Kidney capillary endothelial cell (primary cell): ENCODE measurements around the gene BCL11B.

ENCODE experiments used
- DNase-seq: peaks from one replicate; pipeline ENCODE4 v3.0.0-alpha.2; 2018; ENCODE audit warnings: low spot score

BCL11B gene

DNA sequence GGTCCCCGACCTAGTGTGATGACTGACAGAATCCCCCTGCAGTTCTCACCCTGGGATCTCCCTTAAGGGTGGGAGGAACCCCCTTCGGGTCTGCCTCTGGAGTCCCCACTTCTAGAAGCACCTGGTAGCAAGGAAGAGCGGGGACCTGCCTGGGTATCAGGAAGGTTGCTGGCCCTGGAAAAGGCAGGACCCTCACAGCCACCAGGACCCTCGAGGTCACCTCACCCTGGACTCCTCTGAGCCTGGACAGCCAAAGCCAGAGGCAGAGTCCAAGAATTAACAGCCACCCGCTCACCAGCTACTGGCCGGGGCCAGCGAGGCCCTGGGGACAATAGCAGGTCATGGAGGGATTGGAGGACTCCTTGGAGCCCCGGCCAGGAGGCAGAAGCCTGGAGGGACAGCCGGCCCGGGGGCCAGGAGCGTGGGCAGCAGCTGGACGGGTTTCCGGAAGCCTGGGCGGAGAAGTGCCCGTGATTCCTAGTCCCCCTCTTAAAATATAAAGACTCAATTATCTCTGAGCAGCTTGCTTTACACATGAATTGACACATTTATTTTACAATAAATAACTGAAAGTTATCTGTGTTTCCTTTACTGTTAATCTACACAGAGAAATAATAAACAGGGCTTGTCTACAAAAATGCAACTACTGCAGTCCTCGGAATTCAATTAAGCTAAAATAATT, 17.5 kb downstream of the BCL11B start:
- no peak for DNase-seq

DNA sequence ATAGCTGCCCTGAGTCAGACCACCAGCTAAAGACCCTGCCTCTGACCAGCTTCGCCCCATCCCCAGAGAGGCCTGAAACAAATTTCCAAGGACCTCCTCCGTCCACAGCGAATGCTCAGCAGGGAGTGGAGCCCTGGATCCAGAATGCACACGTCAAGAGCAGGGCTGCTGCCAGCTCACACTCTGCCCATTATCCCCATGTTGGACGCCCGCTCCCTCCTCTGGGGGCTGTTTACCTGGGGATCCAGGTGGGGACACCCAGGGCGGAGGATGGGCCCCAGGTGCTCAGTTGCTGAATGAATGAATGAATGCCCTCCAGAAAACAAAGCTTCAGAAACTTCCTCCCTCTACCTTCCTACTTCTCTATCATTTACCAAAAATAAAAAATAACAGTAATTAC, 18.1 kb downstream of the BCL11B start:
- DNase-seq = no peak

DNA sequence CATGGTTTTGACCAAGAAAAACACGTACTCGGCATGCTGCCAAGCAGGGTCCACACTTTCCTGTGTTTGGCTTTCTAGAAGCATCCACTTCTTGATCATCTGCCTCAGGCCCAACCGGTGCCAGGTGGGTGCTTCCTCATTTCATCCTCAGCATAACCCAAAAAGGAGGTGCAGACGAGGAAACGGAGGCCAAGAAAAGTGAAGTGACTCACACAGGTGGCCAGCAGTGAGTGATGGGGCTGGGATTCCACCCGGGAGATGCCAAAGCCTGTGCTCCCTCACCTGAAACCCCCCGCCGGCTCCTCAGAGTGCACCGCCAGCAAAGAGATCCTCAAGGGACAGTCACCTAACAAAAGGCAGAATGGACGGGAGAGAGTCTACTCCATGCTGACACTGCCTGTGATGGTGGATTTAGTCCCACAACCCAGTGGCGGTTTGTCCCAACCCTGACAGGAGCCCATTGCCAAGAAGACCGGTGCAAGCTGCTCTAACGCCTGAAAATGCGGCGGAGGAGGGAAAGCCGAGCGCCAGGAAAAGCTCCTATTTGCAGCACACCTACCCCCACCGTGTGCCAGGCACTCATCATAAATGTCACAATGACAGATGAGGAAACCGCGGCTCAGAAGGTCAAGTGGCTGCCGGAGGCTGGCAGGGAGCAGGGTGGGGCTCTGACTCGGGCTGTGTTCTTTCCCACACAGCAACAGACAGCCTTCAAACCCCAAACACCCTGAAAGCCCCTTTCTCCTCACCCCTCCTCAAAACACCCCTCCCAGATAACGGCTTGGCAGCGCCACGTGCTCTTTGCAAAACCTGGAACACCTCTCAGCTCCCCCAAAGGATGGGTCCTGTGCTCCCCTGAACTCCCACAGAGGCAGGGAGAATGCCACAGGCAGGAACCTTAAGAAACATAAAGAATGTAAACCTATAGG, 18.8 kb downstream of the BCL11B start:
- no peak for DNase-seq

DNA sequence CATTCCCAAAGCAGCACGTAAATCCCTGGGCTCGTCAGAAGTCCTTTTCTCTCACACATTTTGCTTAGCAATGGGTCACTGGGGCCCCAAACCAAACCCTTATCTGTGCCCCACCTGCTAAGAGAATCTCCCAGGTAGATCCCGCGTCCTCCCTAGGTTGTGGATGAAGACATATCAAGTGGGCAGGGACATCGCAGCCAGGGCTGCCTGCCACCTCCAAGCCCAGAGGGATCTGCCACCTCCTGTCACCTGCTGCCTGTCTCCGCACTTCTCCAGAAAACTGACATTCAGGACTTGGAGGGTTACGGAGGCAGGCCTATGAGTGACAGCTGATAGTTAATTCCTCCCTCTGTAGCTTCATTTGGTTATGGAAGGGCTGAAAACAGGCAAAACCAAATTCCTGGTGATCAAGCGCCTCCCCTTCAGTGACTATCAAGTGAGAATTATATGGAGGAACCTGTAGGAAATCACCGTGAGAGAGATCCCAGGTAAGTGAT, 19.5 kb downstream of the BCL11B start:
- DNase-seq = no peak

DNA sequence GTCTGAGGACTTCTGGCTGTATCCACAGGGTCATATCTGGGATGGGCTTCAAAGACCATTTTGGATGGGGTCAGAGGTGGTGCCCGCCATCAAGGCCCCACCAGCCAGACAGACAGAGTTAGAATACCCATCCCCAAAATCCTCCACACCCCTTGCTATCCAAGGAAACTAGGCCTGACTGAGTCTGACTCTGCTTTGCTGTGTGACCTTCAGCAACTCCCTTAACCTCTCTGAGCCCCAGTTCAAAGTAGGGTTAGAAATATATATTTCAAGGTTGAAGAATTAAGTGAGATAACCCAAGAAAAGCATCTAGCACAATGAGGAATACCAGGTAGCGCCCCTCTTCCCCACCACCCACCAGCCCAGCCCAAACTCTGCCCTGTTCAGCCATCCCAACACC, 20.3 kb downstream of the BCL11B start:
- no peak for DNase-seq

DNA sequence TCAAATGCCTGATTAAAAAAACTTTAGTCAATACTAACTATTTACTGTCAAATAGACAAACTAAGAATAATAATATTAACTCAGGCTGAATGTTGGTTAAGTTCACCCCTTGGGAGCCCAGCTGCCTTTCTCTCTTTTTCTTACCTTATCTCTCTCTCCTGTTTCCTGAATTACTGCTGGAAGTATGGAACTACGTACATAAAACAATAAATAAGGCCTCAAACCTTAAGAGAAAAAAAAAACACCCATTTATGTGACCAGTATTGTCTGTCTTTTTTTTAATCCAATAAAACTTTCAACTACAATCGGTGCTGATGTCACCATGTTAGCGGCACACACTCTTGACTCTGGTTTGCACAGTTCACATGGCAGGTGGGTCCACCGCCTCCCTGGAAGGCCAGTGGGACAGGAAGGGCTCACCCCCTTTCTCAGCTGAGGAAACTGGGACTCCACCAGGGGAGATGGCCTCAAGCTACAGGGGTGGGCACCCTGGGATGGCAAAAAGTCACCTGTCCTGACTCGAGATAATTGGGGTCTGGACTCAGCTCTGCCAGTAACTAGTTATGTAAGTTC, 21.3 kb downstream of the BCL11B start:
- DNase-seq = no peak

DNA sequence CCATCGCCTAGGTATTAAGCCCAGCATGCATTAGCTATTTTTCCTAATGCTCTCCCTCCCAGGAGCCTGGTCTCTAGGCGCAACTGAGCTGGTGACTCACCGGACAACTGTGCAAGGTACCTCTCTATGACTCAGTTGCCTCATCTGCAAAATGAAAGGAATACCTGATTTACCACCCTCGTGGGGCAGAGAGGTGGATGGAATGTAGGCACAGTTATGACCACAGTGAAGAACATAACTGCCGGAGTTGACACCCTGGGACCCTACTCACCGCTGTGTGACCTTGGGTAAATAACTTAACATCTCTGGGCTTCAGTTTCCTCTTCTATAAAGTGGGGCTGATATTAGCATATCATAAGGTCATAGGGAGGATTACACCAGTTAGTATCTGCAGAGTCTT, 22.6 kb downstream of the BCL11B start:
- no peak for DNase-seq

DNA sequence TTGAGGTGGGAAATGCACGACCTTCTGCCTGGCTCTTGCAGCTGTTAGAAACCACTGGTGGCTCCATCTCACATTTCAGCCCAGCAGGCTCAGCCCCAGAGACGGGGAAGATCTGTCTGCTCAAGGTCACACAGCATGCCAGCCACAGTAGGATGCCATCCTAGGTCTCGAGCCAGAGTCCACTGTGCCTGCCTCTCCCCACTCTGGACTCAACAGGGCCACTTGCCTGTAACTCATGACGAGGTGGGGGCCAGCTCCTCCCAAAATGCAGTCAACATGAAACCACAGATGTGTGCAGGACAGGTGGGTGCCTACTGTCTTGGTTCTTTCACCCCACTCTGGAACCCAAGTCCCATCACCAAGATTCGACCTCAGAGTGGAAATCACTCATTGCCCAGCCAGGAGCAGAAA, 23.2 kb downstream of the BCL11B start:
- DNase-seq = no peak

DNA sequence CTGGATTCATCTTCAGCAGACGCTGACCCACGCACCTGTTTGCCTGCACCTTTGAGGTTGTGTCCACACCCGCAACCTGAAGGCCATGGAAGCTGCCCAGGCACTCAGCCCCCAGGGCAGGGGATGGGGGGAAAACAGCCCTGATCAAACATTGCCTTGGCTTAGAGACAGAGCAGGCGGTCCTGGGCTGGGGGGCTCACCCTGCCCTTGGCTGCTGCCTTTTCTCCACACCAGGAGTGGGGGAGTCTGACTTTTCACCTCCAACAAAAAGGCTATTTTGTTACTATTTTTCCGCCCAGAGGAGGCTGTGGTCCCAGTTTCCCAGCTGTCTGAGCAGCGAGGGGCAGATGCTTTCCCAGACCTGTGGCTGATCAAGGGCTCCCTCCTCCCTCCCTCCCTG, 24.2 kb downstream of the BCL11B start:
- no peak for DNase-seq

DNA sequence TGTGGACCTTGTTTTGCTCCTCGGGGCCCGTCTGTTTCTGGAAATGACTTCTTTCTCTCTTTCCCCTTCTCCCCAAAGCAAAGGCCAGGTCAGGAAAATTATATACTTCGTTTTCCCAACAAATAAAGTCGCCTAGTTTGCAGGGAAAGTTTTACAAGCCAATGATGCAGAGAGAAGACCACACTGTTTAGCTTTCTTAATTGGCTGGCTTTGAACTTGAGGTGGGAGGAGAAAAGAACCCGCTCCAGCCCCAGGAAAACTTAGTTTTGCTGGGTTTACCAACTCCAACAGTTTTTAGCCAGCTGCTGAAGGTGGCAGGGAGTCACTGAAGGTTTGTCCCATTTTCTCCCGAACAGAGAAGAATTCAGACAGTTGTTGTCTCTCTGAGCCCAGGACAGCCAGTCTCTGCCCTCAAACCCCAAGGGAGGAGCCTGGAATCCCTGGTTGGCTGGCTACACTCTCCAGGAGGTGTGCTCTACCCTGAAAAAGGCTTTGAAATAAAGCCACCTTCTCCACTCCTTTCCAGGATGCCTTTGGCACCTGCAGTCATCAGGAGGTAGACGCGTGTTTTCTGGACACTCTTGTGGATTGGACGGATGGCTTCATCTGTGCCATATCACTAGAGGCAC, 24.8 kb downstream of the BCL11B start:
- no peak for DNase-seq

DNA sequence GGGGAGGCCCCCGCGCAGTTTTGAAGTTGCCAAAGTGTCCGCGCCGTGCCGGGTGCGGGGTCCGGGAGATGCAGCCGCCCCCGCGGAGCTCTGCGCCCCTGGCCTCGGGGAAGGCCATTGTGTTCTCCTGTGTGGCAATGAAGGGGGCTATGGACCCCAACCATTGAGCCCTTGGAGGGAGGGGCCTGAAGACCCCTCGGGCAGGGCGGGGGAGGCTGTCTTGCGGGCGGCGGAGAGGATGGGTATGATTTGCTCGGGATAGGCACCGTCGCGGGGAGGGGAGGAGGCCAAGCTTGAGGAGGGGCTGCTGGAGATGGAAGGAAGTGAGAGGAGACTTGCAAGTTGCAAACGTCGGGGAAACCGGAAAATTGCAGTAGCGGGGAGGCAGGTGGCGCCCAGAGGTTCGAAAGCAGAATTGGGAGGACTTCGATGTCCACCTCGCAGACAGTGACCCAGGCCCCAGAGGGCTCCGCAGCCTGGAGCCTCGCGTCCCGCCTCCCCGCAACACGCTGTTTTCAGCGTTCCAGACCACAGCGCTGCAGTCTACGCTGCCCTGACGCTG, 25.4 kb downstream of the BCL11B start:
- DNase-seq = no peak

DNA sequence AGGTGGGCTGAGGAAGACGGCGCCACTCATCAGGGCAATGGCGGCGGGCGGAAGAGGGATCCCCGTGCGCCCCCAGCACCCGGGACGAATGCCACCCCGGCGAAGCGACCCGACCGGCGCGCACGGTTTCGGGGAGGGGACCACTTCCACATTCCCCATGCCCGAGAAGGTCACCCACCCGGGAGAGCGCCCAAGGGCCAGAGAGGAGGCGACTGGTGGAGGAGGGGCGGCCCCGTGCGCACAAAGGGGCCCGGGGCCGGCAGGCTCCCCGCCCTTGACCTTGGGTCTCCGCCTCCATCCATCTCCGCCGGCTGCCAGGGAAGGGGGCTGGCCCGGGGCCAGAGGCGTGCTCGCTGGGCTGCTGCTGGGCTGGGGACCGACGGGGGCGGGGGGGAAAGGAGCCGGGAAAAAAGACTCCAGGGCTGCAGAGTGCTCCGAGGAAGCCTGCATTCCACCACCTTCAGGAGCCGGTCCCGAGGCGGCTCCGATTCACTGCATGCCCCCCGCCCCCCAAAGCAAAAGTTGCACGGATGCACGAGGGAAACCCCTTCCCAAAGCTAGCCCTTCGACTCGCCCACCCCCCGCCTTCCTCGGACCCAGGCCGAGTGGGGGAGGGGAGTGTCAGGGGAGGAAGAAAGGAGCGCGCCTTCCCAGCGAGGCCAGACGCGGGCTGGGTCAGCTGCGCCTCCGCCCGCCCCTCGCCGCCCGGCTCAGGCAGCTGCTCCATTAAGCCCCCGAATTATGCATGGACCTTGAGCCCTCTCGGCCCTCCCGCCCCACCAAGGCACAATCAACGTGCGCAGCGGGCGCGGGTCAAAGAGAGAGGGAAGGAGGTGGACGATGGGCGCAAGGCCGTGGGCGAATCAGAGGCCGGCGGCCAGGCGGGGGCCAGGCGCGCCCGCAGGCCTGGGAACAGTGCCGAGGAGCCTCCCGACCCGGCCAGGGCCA, 26.2 kb downstream of the BCL11B start:
- DNase-seq = no peak

DNA sequence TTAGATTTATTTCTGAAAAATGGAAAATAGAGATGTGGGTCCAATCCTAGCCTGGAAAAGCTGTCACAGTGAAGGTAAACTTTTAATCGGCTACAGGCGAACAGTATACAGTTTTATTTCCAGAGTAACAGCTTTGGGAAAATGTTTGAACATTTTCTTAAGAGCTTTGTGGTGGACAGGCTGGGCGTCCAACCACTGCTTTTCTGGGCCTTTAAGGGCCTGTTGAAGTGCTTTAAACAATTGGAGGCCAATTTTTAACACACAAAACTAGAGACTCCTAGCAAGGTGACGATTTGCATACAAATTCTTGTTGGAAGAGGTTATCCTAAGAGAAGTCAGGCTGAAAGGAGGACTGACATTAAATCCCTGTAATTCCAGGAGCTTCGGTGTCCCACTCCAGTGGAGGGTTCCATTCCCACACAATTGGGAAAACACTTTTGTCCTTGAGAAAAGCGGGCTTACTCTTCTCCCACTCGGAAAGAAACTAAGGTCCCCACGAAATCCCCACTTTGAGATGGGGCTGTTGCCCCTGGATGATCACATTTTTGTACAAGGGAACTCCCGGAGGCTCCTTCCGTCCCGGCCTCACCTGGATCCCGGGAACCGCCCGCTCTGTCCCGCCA, 26.9 kb downstream of the BCL11B start:
- DNase-seq = no peak

DNA sequence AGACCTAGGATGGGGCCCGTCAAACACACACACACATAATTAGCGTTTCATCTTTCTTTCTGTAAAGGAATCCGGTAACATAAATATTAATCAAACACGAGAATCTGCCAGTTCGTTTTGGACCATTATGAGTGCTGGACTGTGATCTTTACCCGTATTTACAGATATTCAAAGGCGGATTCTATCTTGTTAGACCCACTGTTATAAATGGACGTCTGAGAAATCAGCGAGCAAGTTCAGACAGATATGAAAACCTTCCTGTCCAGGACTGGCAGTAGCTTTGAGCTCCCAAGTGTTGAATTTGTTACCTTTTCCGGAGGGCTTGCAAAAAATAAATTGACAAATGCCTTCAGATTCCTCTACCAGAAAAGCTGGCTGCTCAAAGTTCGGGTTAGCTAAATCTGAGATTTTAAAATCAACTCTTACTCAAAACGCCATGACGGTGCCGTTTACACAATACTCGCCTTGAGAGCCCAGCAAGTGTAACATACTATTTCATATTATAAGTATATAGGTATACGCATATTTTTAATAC, 27.6 kb downstream of the BCL11B start:
- no peak for DNase-seq

DNA sequence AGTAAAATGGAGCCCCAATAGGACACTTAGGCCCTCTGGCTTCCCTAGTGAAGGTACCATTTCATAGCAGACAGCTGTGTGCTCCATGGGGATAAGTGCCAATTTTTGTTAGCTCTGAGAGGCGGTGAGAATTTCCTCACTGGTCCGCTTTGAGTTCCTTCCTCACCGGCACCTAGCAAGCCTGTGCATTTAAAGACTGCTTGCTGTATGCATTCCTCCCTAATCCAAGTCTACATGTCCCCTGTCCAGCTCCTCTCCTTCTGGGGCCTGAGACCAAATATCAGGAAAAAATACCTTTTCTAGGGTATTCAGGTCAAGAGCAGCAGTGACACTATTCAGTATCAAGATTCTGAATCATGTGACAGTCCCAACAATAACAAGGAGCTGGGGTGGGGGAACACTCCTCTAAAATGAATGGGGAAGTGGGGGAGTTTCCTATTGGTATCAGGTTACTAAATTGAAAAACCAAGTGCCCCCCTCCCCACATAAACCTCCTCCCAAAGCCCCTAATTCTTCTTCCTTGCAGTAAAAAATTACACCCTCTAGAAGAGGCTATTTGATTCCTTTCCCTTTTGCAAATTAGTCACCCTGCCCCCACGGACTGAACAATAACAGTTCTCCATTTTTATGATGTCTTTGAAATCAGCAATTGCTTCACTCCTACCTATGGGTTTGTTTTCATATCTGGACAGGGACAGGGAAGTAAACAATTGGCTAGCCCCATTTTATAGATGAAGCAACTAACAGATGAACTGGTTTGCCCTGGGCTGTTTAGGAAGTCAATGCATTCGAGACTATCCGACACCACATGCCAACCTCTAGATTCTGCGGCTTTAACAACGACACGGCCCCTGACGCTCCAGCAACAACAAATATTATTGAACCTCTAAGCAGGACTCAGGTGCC, 28.9 kb downstream of the BCL11B start:
- DNase-seq = no peak

DNA sequence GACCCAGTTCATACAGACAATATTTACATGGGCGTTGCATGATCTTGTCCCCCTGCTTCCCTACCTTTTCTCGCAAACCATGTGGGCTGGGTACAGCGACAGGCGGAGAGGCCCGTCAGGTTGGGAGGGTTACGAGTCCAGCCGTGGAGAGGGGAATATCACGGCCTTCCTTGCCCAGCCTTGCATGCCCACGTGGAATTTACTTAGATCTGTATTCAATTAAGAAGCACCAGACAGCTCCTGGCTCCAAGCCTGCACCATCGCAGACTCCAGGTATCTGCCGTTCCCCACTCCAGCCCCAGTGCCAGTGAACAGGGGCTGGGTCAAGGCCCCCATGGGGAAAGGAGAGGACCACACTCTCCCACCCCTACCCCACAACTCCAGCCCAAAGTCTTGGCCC, 29.8 kb downstream of the BCL11B start:
- DNase-seq = no peak

DNA sequence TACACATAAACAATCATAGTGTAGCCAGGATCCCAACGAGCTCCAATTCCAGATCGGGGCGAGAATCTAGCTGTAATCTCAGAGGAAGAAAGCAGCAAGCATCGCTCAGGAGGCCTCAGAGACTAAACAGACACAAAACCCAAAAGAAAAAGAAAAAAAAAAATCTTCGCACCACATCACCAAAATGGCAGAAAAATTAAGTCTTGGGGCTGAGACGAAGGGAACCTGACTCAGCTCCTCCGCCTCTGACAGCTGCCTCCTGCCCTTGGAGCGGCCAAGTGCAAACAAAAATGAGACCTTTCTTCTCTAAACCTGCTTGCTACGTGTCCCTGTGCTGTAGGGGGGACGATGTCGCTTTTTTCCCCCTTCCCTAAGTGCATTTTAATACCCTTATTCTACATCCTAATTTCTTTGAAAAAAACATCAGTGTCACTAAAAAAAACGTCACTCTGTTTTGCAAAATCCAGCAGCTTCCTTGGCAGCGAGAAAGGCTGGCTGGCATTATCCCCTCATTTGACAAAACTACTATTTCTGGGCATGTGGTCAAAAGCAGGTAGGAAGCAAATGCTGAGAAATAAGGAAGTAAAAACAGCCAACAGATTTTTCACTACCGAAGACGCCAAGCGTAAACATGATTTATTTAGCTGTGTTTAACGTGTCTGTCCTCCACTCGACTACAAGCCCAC, 30.5 kb downstream of the BCL11B start:
- DNase-seq = no peak

DNA sequence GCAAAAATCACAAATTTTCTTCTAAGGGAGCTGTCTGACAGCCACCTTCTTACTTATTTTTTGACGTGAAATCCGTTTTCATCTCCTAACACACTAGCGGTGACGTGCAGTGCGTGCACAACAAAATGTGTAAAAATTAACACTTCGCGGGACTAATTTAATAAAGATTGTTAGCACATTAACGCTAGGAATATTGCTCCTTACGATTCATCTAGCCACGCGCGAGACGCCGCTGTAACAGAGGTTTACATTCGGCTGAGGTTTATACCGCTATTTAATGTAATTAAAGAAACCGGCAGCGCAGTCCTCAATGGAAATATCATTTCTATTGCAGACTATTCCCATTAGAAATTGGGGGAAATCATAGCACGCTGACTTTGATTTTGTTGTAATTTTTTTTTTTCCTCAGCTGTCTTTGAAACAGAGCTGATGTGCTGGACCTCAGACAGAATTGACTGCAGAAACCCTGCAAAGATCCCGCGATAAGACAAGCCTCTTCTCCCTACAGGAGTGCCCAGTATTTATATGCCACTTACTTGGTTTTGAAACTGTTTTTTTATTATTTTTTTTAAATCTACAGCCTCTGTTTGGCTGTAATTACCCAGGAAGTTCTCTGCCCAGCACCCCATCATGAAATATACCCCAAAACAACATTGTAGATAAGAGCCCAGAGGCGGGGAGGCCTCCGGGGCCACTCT, 31.2 kb downstream of the BCL11B start:
- DNase-seq = no peak
